Inflammatory macrophage treated with lipopolysaccharide for 1 hour (primary cell): ENCODE results near the gene PLOD2.

Experiments
- DNase-seq, 2 donors: peaks; one replicate each; pipeline ENCODE4 v3.0.0-alpha.2; 2020 to 2022

The PLOD2 gene

GRCh38 chr3:146160964-146161662, at the start of gene PLOD2:
PLOD2 (minus strand) TSS chr3:146161184; CDS start chr3:146160989, 195 bp downstream.
- DNase-seq: peak; percentile 11 to 30

- no peak for DNase-seq
These were observed 48.4 kb upstream of the PLOD2 start for GRCh38 chr3:146209371-146209770.

DNA sequence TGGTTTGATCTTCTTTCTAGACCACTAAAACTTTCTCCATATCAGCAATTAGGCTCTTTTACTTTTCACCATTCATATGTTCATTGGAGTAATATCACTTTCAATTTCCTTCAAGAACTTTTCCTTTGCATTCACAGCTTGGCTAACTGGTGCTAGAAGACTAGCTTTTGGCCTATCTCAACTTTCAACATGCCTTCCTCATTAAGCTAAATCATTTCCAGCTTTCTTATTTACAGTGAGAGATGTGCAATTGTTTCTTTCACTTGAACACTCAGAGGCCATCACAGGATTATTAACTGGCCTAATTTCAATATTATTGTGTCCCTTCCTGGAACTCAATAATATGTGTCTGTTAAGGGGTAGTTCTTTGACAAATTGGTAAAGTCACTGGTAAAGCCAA, 42.8 kb upstream of the PLOD2 start:
- no peak for DNase-seq

- DNase-seq: no peak
These were observed 39.7 kb upstream of the PLOD2 start for GRCh38 chr3:146200461-146201220.

DNA sequence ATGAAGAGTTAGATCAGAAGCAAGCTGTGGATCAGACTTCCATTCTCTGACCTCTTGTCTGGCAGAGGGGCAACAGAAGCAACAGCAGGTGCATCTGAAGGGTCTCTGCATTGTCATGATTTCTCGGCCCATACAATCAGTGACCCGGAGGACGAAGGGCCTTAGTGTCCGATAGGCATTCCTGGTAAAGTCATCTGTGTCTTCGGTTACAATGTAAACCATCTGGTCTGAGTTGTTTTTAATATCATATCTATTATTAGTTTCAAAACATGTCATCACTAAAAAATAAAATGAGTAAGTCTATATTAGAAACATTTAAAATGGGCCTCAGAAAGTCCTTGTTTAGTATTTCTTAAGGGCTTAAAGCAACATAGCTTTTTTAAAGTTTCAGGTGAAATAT, 38.8 kb upstream of the PLOD2 start:
- DNase-seq: no peak

DNA sequence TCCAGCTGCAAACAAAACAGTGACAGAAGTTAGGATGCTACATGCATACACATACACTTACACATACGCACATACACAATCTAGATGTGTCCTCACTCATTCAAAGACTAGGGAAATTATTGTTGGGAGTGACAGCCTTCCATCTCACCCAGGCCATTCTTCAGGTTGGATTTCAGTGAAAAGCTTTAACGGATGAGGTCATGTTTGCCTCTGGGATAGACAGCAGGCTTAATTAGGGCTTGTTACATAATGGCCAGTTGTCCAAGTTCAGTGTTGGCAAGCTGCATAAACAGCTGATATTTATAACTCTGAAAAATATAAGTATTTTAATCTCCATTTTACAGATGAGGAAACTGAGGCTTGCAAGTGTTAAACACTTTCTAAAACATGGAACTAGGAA, 35.8 kb upstream of the PLOD2 start:
- DNase-seq: no peak

DNA sequence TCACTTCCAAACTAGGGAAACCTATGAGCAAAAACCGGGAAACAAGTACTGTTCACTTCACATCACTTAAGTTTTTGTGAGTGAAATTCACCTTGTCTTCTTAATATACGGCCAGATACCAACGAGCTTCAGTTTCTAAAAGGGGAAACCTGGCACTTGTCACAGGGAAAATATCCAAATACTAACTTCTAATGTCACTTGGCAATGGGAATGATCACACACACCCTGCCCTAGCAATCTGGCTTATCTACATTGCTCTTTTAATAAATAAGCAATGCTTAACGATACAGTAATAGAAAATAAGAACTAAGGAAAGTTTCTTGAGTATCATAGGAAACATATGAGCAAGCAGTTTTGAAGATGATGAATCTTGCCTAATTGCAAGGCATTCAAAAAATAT, 34.6 kb upstream of the PLOD2 start:
- no peak for DNase-seq

GRCh38 chr3:146195030-146195429, 34.0 kb upstream of the PLOD2 start:
- DNase-seq: no peak

GRCh38 chr3:146191051-146191450, 30.1 kb upstream of the PLOD2 start:
- DNase-seq: no peak

GRCh38 chr3:146189519-146190173, 28.7 kb upstream of the PLOD2 start:
- DNase-seq: peak; percentile 12 to 64

DNA sequence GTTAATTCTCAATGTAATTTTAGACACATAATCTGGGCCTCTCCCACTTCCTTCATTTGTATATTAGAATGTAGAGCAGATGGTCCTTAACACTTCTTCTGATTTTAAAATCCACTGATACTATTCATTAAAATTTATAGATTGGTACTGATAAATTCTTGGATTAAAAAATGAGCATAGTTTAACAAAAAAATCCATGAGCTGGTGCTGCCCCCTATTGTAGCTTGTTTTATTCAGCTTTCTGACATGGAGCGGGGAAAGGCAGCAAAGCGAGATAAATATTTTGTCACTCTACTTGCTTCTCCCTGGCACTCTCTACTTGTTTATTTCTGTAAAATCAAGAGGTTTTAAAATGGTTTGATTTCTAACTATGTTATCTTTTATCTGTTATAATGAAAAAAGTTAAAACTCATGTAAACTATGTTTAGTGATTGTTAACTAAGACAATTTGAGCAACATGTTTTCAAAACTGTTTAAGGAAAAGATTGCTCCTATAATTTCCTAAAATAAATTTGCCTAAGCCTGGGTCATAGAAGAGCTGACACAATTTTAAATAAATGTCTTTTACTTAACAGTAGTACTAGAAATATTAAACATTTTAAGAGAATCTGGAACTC, 26.5 kb upstream of the PLOD2 start:
- peak in 1 of 2 donors; percentile 47 for DNase-seq

- no peak for DNase-seq
These were observed 23.4 kb upstream of the PLOD2 start for GRCh38 chr3:146184241-146185015.

- no peak for DNase-seq
These were observed 20.2 kb upstream of the PLOD2 start for GRCh38 chr3:146181216-146181615.

DNA sequence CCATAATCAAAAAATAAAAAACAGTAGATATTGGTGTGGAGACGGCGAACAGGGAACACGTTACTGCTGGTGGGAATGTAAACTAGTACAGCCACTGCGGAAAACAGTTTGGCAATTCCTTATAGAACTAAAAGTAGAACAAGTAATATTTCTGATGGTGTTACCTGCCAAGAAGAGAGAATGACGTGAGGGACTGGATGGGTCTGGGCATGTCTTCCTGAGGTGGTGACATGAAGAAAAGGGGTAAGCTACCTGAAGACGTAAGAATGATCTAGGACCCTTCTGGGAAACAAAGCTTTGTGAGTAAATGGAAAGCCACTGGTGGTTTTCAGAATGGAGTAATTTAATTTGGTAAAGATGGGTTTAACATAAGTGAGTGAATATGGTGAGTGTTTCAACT, 19.4 kb upstream of the PLOD2 start:
- DNase-seq: no peak

GRCh38 chr3:146178006-146178689, 17.2 kb upstream of the PLOD2 start:
- DNase-seq: no peak

GRCh38 chr3:146177519-146177918, 16.5 kb upstream of the PLOD2 start:
- DNase-seq: no peak

DNA sequence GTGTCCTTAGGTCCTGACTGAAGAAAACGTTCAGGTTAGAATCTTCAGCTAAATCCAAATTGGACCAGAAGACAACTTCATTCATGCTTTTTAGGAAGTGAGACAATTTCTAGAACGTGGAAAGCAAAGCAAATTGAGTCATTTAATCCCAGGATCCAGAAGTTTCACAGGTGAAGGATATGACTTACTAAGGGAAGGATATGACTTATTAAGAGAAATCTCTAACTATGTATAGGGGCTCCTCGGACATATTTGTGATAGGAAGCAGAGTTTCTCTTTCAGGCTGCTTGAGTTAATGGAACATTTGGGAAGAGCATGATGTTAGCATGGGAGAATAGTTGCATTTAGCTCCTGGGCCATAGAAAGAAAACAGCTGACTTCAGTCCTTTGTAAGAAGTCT, 16.1 kb upstream of the PLOD2 start:
- DNase-seq: no peak

GRCh38 chr3:146172586-146172985, 11.6 kb upstream of the PLOD2 start:
- no peak for DNase-seq

GRCh38 chr3:146170591-146170990, 9.6 kb upstream of the PLOD2 start:
- DNase-seq: no peak

DNA sequence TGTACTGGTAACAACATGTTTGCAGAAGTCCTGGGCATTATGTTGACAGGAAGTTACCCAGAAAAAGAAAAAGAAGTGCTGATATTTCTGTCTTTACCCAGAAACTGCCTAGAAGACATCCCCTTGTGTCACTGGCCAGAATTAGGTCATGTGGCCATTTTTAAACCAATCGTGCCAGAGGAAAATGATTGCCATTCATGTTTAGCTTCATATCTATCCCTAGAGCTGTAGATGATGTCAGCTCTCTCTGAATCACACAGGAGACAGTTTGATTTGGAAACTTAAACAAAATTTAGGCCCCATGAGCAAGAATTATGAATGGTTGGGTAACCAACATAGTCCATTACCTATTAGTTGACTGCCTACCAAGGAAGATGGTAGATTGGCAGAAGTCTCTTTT, 8.9 kb upstream of the PLOD2 start:
- no peak for DNase-seq

DNA sequence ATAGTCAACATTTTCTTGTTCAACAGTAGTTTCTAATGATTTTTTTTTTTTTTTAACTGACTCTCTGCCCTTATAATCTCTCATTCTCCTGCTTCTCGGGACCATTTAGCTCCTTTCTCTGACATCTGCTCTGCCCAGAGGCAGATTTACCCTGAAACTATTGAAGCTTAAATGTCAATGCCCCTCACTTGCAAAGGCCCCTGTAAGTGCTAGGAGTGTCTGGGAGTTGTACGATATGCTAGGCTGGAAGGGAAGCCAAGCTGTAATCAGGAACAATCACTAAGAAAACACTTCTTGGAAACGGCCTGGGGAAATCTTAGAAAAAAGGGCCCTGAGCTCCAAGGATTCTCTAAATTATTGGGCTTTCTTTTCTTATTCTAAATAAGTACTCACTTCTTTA, 5.8 kb upstream of the PLOD2 start:
- no peak for DNase-seq

- no peak for DNase-seq
These were observed 5.4 kb upstream of the PLOD2 start for GRCh38 chr3:146166415-146166821.
